Activated CD4-positive, alpha-beta T cell treated with anti-CD3 and anti-CD28 coated beads, Interleukin-2, amount 10 ng/mL, durations not matched to agents 7 days and 5 days (primary cell): Measurements from ENCODE around the gene SPTBN2. TPM values are rescaled to one million over a fixed set of nuclear protein-coding genes. Genes with fewer than 3 reads are reported as not detected.
A peak's percentile ranks its signal among the peaks of the same experiment; 100 is the strongest.
"Not testable (repeated sequence)": the region's sequence is repeated elsewhere in the genome, so short reads cannot be mapped to it uniquely, and the experiment has no call there.

Experiments used
- CTCF ChIA-PET: fragments of 350-600 bp; sonication (Branson Sonifier 250); formaldehyde crosslinking; loops from one replicate; lab custom pipeline; 2021; ENCODE audit warnings: antibody characterized with exemption; lab: Charles Lee
- POLR2A ChIA-PET: fragments of 350-600 bp; sonication (Branson Sonifier 250); formaldehyde crosslinking; loops from one replicate; lab custom pipeline; 2021; ENCODE audit warnings: antibody characterized with exemption; lab: Charles Lee
- DNase-seq: peaks from one replicate; pipeline ENCODE4 v3.0.0-alpha.2; 2020
- H3K27ac Mint-ChIP-seq: one replicate; pipeline ENCODE4 v1.8.0; 2021; ENCODE audit warnings: mild to moderate bottlenecking, moderate library complexity, mixed read lengths
- H3K27me3 Mint-ChIP-seq: one replicate; pipeline ENCODE4 v1.8.0; 2021; ENCODE audit warnings: mixed read lengths
- H3K36me3 Mint-ChIP-seq: one replicate; pipeline ENCODE4 v1.8.0; 2021; ENCODE audit warnings: low read depth, mixed read lengths
- H3K4me1 Mint-ChIP-seq: one replicate; pipeline ENCODE4 v1.8.0; 2021; ENCODE audit warnings: mixed read lengths
- H3K4me3 Mint-ChIP-seq: one replicate; pipeline ENCODE4 v1.8.0; 2021; ENCODE audit warnings: mild to moderate bottlenecking, moderate library complexity, mixed read lengths
- H3K9me3 Mint-ChIP-seq: one replicate; pipeline ENCODE4 v1.8.0; 2021; ENCODE audit warnings: mixed read lengths
- total RNA-seq, 2 experiments: library from RNA; stranded (reverse); gene quantifications; one replicate each; pipeline ENCODE4 v1.2.3, GENCODE V29; 2021

SPTBN2 gene
- total RNA-seq, 2 experiments from 2014 or later = 0.25 to 0.35 TPM

DNA sequence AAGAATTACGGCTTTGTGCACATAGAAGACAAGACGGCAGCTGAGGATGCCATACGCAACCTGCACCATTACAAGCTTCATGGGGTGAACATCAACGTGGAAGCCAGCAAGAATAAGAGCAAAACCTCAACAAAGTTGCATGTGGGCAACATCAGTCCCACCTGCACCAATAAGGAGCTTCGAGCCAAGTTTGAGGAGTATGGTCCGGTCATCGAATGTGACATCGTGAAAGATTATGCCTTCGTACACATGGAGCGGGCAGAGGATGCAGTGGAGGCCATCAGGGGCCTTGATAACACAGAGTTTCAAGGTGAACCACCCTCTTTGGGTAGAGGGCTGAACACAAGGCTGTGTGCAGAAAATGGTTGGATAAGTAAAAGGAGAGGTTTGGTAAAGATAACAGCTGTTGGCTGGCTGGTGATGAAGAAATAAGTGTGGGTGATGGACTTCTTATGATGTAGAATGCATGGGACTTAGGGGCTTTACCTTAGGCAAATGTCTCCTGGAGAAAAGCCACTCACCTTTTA is 89.1 kb downstream of the SPTBN2 start:
- not testable (repeated sequence) for H3K9me3 Mint-ChIP-seq, DNase-seq, H3K27me3 Mint-ChIP-seq
- Mint-ChIP-seq H3K36me3 (peaks cover 72% of the 10 kb centered on the region), H3K4me3 (peak overlapping the region; percentile 91), H3K27ac (peak overlapping the region; percentile 96), H3K4me1 (peaks cover 74% of the 10 kb centered on the region)
- ChIA-PET POLR2A (interaction anchor here (0.7 kb wide), 1 partner anchor 46 kb away, joined by 3 read pairs; no protein-coding TSS in a partner anchor), CTCF (interaction anchor here (1.2 to 3.8 kb wide), 4 partner anchors 13 to 38 kb away, joined by 3 to 23 read pairs (median 14); partner anchors contain the start of gene RBM4B)

DNA sequence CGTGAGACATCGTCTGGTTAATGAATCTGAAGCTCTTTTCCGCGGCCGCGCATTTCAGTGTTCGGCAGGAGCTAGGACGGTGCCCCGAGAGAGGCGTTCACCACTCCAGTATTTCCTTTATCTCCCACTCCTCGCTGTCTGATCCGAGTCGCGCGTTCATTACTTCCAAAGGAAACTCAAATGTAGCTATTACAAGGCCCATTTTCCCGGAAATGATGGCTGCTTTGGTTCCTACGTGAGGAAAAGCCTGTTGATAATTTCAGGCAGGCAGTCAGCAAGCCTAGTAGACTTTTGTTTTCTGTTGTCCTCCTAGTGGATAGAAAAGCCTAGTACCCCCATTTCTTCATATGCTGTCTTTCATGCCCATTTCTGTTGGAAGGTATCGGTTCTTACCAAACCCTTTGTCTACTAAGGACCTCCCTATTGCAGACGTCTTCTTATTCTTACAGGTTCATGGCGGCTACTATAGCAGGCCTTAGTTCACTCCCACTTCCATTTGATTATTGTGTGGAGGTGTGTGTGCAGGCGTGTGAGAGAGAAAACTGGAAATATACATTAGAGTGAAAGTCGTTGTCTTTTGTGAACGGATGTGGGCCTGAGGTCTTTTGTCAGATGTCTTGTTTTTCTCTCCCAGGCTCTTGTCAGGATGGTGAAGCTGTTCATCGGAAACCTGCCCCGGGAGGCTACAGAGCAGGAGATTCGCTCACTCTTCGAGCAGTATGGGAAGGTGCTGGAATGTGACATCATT is 89.8 kb downstream of the SPTBN2 start:
- peak; percentile 46 for DNase-seq

DNA sequence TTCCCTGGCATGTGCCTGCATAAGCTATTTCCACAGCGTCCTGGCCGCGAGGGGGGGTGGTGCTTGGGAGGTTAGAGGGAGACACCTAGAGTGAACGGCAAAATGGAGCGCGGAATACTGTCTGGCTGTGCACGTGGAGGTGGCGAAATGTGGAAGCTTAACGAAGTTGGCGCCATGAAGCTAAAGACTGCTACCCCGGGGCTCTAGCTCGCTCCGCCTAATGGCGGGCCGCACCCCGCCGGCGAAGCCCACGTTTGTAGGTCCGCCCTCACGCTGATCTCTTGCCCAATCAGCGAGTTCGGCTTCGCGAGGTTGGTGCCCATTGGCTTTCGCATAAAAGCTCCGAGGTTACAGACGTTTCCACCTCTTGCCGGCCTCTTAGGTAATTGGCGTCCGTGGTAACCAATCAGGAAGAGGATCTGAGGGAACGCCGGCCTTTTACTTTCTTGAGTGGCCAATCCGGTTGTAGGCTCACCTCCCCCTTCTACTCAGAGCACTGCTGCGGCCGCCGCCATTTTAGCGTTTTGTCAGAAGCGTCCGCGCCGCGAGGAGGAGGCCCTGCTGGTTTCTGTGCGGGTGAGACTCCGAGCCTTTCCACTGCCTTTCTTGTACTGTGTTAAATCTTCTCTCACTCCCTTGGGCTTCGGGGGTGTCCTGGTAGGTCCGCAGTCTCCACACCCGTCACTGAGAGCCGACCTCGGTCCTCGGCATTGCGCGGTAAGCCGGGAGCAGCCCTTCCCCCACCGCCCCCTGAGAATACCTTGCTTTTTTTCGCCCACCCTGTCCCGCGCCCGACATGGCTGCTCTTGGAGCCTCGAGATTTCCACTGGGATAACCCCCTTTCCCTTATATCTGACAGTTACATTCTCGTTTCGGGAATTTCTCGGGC is 90.6 kb downstream of the SPTBN2 start, which contains the start of gene RBM4:
Gene RBM4 (plus strand): TSS at position 527 of the 889 bp plus-strand sequence. CDS start 1,009 bp downstream, outside the sequence.
- ChIA-PET POLR2A (interaction anchor here (0.5 to 1.2 kb wide), 10 partner anchors 8 to 568 kb away, joined by 3 to 8 read pairs (median 4); partner anchors contain the start of genes NPAS4 and PELI3), CTCF (interaction anchor here (0.6 to 3.8 kb wide), 19 partner anchors 9 to 1370 kb away, joined by 3 to 23 read pairs (median 4); partner anchors contain the start of genes RBM14 and RBM4B)
- DNase-seq = peak; percentile 99
- Mint-ChIP-seq H3K36me3 (peaks cover 66% of the 10 kb centered on the region), H3K4me1 (peaks cover 63% of the 10 kb centered on the region), H3K27ac (peak within 1 kb of the TSS; percentile 96), H3K4me3 (peak within 1 kb of the TSS; percentile 91), H3K9me3 (no peaks in the 10 kb centered on the region), H3K27me3 (no peaks in the 10 kb centered on the region)

More for the DNA sequence above, 89.8 kb downstream of the SPTBN2 start:
- Mint-ChIP-seq H3K36me3 (peaks cover 71% of the 10 kb centered on the region), H3K9me3 (no peaks in the 10 kb centered on the region), H3K27me3 (no peaks in the 10 kb centered on the region), H3K27ac (peak overlapping the region; percentile 96), H3K4me3 (peak overlapping the region; percentile 91), H3K4me1 (peaks cover 71% of the 10 kb centered on the region)
- ChIA-PET POLR2A (interaction anchor here (0.6 to 0.7 kb wide), 2 partner anchors 9 to 47 kb away, joined by 3 read pairs; no protein-coding TSS in a partner anchor), CTCF (interaction anchor here (0.8 to 3.8 kb wide), 11 partner anchors 9 to 230 kb away, joined by 3 to 23 read pairs (median 4); partner anchors contain the start of gene RBM4B)

DNA sequence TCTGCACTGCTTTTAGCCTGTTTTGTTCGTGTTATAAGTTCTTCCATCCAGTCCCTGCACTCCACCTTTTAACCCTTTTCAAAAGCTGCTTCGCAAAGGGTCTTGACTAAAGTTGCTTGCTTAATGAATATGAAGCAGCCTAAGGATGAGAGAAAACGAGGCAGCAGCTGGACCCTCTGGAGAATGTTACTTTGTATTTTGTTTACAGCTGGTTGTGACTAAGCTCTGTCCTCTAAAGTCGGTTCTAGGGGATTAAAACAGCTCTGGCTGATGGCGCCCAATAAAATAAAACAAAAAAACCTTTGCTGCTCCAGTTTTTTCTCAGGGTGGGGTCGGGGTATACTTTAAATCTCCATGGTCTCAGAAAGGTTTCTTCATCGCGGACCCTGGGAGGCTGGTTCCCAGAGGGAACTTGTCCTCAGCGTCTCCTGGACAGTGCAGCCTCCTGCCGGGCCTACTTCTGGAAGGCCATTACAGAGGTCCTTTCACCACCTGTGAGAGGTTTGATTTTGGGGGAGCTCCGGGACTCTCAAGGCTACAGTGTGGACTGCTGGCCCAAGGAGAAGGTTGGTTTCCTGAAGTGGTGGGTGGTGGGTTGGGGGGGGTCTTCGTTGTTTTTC is 91.3 kb downstream of the SPTBN2 start:
- H3K4me1 Mint-ChIP-seq = peaks cover 56% of the 10 kb centered on the region
- POLR2A ChIA-PET = interaction anchor here (0.5 to 1.2 kb wide), 9 partner anchors 12 to 567 kb away, joined by 3 to 8 read pairs (median 4); partner anchors contain the start of genes NPAS4 and PELI3
- no peak for DNase-seq
- H3K4me3 Mint-ChIP-seq = peak overlapping the region; percentile 91
- peak overlapping the region; percentile 96 for H3K27ac Mint-ChIP-seq
- H3K36me3 Mint-ChIP-seq = peaks cover 65% of the 10 kb centered on the region
- H3K27me3 Mint-ChIP-seq = no peaks in the 10 kb centered on the region
- CTCF ChIA-PET = interaction anchor here (0.7 to 3.8 kb wide), 17 partner anchors 9 to 971 kb away, joined by 3 to 23 read pairs (median 4); partner anchors contain the start of genes RBM14 and RBM4B
- no peaks in the 10 kb centered on the region for H3K9me3 Mint-ChIP-seq

DNA sequence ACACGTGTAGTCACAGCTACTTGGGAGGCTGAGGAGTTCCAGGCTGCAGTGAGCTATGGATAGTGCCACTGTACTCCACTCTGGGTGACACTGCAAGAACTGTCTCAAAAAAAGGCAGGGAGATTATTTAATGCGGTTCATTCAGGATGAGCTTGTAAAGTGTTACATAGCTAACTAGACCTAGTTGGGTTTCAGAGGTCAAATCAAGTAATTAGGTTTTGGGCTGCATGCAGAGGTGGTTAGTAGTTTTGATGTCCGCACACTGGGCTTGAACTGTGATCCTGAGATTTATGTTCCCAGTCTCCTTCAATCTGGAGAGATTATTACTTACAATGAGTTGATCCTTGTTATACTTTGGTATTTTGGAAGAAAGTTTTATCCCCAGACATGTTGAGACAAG is 92.6 kb downstream of the SPTBN2 start:
- Mint-ChIP-seq H3K4me3 (no peak overlapping the region), H3K9me3 (no peaks in the 10 kb centered on the region), H3K27ac (no peak overlapping the region), H3K4me1 (peaks cover 48% of the 10 kb centered on the region), H3K36me3 (peaks cover 60% of the 10 kb centered on the region), H3K27me3 (no peaks in the 10 kb centered on the region)
- DNase-seq = no peak
- ChIA-PET CTCF (interaction anchor here (0.6 to 0.9 kb wide), 3 partner anchors 20 to 76 kb away, joined by 4 to 5 read pairs (median 5); partner anchors contain the start of gene RBM14), POLR2A (no interaction called here)

Other genes with a start within 250 kb of the SPTBN2 start
- 10 to 100 TPM; 78.4 to 82.3 TPM for gene DPP3, start 248.8 kb downstream of the SPTBN2 start, total RNA-seq
- 10 to 100 TPM; 13.3 to 17.4 TPM for gene BBS1, start 218.6 kb downstream of the SPTBN2 start, total RNA-seq
- gene ZDHHC24, start 183.2 kb downstream of the SPTBN2 start, total RNA-seq = 10 to 100 TPM; 16.8 to 16.9 TPM
- gene ACTN3, start 182.3 kb downstream of the SPTBN2 start, total RNA-seq = under 1 TPM in 1 of 2 experiments, not detected in 1; 0.23 TPM
- gene CTSF, start 160.6 kb downstream of the SPTBN2 start, total RNA-seq = 1 to 10 TPM; 3.5 to 3.9 TPM
- gene CCDC87, start 136.2 kb downstream of the SPTBN2 start, total RNA-seq = under 1 TPM in 1 of 2 experiments, not detected in 1; 0.08 TPM
- 10 to 100 TPM; 28.8 to 32.6 TPM for gene CCS, start 136.0 kb downstream of the SPTBN2 start, total RNA-seq
- gene RBM14, start 112.6 kb downstream of the SPTBN2 start, total RNA-seq = 100 to 1,000 TPM; 124 to 140 TPM
- gene RBM4, start 90.5 kb downstream of the SPTBN2 start, total RNA-seq = 100 to 1,000 TPM; 124 to 137 TPM
- 10 to 100 TPM; 18.1 to 20.4 TPM for gene RBM4B, start 51.3 kb downstream of the SPTBN2 start, total RNA-seq
- gene RCE1, start 114.2 kb upstream of the SPTBN2 start, total RNA-seq = 10 to 100 TPM; 23.1 to 23.7 TPM
- 10 to 100 TPM; 14.1 to 16.6 TPM for gene LRFN4, start 127.8 kb upstream of the SPTBN2 start, total RNA-seq
- gene PC, start 229.2 kb upstream of the SPTBN2 start, total RNA-seq = 10 to 100 TPM in 1 of 2 experiments, 1 to 10 TPM in 1; 8.8 to 10.1 TPM
- not detected for gene C11orf86, start 246.1 kb upstream of the SPTBN2 start, total RNA-seq